NOMO-1 (cell line): Measurements from ENCODE around the gene TBC1D2B.
A peak's percentile ranks its signal among the peaks of the same experiment; 100 is the strongest.

Source experiments
- DNase-seq, 2 experiments: peaks; one replicate each; lab custom pipeline; 2025; ENCODE audit not compliant: unreplicated experiment in 2 of 2; lab: John Stamatoyannopoulos, UW

TBC1D2B gene

DNA sequence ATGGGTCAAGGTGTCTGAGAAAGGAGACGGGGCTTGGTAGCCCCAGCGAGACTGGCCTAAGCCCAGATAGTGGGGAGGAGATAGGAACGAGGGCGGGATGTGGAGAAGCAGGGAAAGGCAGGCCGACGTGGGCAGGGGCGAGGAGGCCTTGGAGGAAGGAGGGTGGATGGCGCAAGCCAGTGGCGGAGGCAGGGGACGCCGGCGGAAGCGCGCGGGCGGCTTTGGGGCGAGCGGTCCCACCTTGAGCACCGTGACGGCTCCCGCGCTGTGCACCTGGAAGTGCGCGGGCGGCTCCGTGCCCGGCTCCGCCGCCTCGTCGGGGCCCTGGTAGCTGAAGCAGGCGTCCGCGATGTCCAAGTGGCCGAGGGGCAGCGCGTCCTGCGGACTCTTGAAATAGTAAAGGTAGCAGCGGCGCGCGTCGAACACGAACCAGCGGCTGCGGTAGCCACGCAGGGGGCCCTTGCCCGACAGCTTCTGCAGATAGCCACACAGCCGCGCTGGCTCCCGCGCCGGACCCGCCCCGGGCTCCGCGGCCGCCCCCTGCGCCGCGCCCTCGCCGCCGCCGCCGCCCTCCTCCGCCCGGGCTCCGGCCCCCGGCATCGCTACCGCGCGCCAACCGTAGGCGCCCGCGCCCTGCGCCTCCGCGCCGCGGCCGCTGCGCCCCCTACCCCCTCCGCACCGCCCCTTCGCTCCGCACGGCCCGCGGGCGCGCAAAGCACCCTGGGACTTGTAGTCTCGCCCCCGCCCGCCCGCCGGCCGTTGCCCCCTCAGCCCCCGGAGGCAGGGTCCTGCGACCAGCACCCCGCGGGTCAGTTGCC, at the start of gene TBC1D2B:
Gene TBC1D2B (minus strand): TSS at position 659 of the 818 bp plus-strand sequence. CDS start 59 bp downstream, at position 600.
- peak; percentile 44 to 51 for DNase-seq

DNA sequence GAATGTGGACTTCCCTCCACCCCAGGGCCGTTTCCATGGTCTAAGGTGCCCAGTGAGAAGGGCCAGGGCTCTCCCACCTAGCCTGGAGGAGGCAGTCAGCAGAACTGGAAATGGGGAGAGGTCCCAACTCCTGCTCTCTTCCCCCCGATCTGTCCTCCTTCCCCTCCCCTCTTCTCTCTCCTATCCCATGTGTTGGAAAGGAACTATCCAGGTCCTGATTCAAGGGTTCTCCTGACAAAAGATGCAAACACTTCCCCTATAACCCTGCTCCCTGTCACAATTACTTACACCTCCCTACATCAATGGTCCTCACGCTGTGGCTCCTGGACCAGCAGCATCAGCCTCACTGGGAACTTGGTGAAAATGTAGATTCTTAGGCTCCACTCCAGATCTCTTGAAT, 47.8 kb upstream of the TBC1D2B start:
- DNase-seq, result no peak

DNA sequence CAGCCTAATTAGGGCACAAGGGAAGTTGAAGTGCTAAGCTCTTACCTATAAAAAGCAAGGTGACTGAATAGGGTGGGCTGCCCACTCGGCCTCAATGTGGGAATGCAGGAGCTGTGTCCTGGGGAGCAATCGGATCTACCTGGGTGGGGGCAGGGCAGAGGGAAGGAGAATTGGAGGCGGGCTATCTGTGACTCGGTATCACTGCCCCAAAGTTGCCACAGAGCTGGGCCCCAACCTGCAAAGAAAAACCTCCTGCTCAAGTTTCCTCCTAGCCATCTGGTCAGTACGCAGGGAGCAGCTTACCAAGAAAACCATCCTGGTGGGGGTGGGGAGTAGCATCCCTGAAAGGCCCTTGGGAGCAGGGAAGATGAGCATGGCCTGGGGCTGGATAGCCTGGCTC, 43.0 kb upstream of the TBC1D2B start:
- DNase-seq, result no peak

DNA sequence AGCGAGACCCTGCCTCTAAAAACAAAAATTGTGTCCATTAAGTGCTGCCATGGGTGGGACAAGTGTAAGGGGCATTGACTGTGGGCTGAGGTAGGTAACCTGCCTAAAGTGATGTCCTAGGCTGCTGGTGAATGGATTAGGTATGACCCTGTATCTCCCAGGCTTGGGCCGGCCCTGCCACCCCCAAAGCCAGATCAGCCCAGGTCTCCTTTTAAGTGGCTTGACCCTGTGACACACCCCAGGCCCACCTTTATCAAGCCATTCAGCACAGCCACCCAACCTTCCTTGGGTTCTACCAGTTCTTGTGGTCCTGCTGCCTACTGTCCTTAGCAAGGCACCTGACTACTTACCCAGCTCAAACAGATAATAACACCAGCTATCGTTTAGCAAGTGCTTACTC, 35.0 kb upstream of the TBC1D2B start:
- DNase-seq, result no peak

DNA sequence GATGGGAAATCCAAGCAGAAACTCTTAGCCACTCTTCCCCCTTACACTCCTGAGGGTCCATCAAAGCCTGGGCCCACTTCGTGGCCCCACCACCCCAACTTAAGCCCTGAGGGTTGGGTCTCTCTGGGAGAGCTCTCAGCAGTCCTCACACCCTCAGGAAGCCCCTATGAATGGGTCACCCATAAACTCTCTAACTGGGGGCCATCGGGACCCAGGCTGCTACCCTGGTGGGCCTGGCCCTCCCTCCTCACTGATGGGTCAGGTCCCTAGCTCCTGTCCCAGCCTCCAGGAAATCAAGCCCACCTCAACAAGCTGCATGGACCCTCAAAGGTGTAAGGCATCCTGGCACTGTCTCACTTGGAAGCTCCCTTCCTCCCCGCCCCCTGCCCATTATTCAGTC, 34.3 kb upstream of the TBC1D2B start:
- no peak for DNase-seq

DNA sequence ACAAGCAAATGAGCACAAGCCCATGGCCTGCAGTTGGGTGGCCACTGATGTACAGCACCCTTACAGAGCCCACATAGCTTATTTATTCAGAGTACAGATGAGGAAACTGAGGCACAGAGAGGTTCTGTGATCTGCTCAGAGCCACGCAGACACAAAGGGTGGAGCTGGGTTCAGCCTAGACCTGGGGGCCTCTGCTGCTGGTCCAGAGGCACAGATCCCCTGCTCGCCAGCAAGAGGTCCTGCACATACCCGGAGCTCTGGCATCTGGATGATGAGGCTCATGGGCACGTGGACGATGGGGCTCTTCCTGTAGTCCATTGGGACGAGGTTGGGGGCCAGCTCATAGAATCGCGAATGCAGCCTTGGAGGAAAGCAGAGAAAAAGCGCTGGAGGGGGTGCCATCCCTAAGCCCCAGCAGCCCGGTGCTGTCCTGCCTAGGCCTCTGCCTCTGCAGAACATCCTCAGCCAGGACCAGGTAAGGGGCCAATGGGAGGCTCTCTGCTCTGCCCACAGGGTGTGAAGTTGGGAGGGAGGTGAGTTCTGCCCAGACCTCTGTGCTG, 33.5 kb upstream of the TBC1D2B start:
- no peak for DNase-seq

DNA sequence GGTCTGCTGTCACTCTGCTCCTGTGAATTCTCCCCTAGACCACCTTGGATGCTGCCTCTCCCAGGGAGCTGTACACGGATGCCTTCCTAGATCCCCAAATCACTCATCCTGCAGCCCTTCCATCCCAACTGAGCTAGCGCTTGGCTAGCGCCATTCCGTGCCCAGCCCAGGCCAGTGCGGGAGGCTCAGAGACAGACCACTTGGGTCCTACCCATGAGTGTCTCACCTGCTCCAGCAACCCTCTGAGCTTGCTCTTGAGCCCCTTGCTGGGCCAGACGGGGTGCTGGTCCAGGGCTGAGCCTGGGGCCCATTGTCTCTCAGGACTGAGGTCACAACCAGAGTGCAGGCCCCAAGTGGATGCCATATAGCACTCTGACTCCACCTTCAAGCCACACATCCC, 32.6 kb upstream of the TBC1D2B start:
- no peak for DNase-seq

DNA sequence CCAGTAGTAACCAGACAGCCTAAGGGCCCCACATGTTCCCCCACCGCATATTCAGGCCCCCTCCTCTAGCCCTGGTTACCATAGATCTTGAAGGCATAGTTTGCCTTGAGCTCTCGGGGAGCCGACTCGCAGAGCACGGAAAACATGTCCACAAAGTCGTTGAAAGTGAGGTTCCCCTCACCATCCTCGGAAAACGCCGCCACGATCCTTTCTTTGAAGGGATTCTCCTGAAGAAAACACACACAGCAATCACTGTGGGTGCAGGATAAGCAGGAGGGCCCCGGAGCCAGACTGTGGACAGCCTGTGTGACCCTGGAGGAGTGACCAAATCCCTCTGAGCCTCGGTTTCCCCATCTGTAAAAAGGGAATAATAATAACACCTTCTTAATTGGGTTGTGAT, 31.6 kb upstream of the TBC1D2B start:
- no peak for DNase-seq

DNA sequence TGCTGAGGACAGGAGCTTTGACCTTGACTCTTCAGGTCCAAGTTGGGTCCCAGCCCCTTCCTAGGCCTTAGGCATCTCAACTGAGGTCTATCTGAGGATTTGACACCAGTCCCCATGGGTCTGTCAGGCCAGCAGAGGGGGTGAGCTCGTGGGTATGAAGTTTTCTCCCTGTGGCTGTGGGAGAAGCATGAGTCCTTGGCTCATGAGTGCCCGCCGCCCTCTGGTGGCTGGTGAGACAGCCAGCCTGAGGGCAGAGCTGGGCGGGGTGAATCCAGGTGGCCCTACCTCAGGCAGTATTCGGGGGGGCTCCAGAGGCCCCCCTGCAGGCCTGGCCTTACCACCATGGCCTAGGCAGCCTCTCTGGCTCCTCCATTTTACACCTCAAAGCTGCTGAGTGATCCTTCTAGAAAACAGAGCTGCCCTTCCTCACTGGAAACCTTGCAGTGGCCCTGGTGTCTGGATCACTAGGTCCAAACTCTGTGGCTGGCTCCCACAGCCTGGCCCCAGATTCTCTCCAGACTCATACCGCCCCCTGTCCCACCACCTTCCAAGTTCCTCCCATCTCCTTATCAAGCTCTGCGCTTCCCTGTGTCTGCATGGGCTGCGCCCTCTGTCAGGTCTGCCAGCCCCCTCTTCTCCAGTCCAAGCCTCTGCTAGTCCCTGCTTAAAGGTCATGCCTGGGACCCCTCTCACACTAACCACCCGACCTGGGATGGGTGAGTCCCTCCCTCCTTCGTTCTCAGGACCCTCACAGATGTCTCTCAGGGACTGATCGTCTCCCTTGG, 31.0 kb upstream of the TBC1D2B start:
- peak; percentile 71 to 80 for DNase-seq

DNA sequence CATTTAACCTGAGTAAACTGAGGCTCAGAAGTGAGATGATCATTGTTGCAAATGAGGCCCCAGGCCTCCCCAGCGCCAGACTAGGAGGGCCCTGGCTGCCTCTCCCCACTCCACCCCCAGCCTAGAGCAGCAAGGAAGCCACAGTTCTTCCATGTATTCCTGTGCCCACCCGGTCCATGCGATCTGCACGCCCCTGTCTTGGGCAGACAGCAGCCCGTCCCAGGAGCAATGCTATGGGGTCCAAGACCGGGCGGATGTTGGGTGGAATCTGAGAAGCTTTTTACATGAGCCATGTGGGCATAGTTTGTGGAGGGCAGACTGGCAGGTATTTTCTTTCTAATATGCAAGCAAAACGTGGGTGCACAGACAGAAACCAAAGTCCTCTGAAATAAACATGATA, 30.0 kb upstream of the TBC1D2B start:
- DNase-seq, result no peak

DNA sequence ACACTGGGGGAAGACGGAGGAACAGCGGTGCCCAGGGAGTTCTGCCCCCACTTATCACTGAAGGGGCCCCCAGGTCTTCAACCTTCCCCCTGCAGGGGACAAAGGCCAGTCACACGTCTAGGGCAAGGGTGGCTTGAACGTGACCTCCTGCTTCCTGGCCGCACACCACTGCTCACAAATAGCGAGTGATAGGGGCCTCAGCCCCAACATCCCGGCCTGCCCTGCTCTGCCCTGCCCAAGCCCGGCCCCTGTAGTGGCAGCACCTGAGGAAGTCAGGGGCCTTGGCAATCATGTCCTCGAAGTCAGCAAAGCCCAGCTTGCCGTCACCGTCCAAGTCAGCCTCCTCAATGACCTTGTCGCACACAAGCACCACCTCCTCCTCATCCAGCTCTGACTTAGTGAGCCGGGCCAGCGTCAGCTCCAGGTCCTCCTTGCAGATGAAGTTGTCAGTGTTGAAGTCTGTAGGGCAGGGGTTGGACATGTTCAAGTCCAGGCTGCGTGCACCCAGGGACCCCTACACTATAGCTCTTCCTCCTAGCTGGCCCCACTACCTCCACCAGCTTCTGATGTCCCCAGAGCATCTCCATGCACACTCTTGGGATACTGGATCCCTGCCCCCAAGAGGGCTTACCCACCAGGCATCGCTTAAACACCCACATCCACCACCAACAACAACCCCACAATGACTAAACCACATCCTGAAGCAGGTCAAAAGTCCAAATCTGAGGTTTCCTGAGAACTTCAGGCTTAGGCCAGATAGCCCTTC, 28.1 kb upstream of the TBC1D2B start:
- no peak for DNase-seq

DNA sequence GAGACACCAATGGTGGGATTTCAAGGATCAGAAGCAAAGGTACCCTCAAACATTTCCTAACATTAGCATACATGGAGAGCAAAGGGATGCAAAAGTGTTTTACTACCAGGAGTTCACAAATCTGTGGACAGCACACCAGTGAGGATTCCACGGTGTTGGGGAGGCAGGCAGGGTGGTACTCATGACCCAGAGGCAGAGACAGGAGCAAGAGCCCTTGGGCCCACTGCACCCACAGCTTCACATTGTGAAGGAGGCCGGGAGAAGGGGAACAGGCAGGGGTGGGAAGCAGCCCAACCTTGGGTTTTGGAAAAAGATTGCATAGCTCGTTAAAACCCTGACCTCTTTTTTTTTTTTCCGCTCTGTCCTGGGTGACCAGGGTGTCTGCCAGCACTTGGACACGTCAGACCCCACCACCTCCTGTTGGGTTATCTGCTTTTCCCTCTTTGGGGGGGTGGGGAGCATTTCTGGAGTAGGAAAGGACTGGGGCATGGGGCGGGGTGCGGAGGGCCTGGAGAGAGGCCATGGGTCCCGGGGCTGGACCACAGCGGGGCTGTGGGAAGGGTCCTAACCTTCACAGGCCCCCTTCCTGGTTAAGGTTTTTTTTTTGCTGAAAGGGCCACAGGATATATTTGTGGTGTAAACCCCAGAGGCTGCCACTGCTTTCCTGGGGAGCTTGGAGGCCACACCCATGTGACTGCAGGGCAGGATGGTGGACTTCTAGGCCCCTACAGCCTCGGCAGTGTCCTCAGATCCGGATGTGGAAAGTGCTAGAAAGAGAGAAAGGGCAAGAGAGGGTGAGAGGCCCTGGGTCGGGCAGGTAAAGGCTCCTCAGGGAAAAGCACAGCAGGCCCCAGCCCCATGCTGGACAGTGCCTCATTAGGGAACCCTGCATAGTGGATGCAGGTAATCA, 27.3 kb upstream of the TBC1D2B start:
- DNase-seq, result no peak

DNA sequence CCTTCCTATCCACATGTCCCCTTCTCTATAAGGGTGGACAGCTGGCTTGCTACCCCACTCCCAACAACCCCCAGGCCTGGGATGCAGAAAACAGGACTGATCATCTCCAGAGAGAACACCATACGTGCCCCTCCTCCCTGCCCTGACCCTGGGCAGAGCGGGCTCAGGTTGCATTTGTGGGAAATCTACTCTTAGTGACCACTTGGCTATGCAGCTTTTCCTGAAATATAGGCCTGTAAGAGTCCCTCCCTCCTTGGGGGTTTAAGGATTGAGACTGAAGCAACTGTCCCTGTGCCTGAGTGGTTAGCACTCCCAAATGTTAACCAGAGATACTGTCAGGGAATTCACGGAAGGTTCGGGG, 26.6 kb upstream of the TBC1D2B start:
- no peak for DNase-seq

DNA sequence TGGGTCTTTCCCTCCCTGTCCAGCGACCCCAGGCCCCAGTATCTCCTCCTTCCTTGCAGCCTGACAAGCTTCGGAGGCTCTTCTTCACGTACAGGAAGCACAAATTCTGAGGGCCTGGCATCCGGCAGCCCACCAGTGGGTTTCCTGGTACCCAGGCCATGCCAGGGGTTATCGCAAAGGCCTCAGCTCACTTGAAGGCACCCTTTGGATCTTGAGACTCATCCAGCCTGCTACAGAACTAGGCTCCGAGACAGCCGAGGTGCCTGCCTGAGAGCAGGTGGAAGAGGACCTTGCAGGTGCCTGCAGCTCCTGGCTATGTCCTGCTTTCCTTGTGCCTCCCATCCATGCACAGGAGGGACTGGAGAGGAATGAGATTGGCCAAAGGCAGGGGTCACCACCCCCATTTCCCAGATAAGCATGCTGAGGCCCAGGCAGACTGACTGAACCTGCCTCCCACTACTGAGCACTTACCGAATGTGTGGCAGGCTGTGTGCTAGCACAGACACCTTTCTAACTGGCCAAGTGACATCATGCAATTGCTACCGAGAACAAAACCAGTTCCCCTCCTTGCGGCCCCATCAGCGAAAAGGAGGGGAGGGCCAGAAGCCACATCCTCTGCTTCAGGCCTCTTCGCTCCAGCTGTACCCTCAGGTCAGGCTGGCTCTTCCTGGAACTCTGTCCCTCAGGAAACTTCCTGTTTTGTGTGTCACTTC, 26.1 kb upstream of the TBC1D2B start:
- DNase-seq, result peak; percentile 39 to 43

DNA sequence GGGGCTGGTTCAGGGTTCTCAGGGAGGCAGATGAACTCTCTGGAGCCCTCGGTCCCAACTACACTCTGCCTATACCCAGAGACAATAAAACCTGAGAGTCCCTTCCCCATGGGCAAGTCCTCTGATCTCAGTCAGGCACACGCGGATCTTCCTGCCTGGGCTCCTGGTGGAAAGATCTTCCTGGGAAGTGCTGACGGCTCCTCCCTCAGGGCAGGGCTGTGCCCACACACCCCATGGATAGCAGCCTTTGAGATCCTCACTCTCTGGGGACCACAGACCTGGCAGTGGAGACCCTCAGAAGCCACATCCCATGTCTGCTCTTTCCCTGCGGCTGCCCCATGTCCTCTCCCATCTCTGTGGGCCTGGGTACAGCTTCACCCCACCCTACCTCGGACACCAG, 25.2 kb upstream of the TBC1D2B start:
- DNase-seq, result no peak

DNA sequence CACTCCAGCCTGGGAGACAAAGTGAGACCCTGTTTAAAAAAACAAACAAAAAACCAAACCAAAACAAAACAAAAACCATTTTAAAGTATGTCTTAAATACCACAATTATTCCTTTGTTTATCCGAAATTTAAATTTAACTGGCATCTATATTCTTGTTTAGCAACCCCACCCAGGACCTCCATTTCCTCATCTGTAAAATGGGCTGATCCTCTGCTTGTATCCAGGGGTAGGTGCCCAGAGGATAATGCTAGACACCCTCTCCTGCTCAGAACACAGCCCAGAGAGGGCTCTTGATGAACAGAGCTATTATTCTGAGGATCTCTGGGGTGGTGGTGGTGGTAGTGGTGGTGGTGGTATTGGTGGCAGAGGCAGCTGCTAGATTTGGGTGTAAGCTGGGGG, 24.7 kb upstream of the TBC1D2B start:
- DNase-seq, result no peak

DNA sequence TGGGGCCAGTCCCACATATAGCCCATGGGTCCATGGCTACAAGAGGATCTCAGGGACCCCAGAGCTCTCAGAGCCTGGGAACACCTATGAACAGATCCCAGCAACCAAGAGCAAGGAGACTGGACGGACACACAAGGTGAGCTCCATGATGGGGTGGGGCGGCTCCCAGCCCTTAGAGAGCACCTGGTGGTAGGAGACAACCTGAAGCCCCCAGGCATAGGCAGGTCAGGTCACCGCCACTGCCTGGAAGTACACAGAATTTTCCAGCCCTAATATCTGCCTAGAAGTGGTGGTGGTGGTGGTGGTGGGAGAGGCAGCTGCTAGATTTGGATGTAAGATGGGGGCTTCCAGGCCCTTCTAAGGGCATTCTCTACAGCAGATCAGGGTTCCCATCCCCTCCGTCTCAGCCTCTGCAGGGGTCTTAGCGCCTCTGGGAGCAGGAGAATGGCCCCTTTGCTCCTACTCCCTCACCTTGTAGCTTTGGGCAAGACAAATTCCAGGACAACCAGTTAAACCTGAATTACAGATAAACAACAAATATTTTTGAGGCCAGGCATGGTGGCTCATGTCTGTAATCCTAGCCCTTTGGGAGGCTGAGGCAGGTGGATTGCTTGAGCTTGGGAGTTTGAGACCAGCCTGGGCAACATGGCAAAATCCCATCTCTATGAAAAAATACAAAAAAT, 24.1 kb upstream of the TBC1D2B start:
- DNase-seq, result no peak

DNA sequence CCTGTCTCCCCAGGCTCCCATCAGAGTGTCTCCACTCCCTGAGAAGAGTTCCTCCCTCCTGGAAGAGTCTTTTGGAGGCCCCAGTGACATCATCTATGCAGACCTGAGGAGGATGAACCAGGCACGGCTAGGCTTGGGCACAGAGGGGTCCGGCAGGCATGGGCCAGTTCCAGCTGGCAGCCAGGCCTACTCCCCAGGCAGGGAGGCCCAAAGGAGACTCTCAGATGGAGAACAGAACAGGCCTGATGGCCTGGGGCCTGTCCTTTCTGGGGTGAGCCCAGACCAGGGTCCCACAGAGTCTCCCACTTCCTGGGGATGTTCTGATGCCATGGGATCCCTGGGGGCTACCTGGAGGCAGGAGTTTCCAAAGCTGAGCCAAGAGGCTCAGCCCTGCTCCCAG, 23.4 kb upstream of the TBC1D2B start:
- no peak for DNase-seq
